Neural progenitor cell (in vitro differentiated cells): ENCODE measurements around the gene CD48. TPM values are rescaled to one million over a fixed set of nuclear protein-coding genes. Genes with fewer than 3 reads are reported as not detected.

Source experiments
- DNase-seq: peaks from one replicate; pipeline ENCODE4 v3.0.0-alpha.2; 2016; ENCODE audit warnings: low spot score
- H2AFZ ChIP-seq: fragments of 200-600 bp; sonication (generic); replicated peaks from 2 replicates; pipeline ENCODE4 v1.6.1; 2016; ENCODE audit warnings: antibody characterized with exemption
- H3F3A ChIP-seq: fragments of 200-600 bp; sonication (generic); 2 replicates; pipeline ENCODE4 v1.6.1; 2016; ENCODE audit warnings: antibody characterized with exemption, low read depth
- H3K27ac ChIP-seq: fragments of 200-600 bp; sonication (generic); 2 replicates; pipeline ENCODE4 v1.5.1; 2016; ENCODE audit warnings: mild to moderate bottlenecking
- H3K27me3 ChIP-seq: fragments of 200-600 bp; sonication (generic); 2 replicates; pipeline ENCODE4 v1.6.1; 2016; ENCODE audit warnings: mild to moderate bottlenecking, moderate library complexity
- H3K36me3 ChIP-seq: fragments of 200-600 bp; sonication (generic); 2 replicates; pipeline ENCODE4 v1.5.1; 2016
- H3K4me1 ChIP-seq: fragments of 200-600 bp; sonication (generic); 2 replicates; pipeline ENCODE4 v1.6.1; 2016; ENCODE audit warnings: mixed run types
- H3K4me2 ChIP-seq: fragments of 200-600 bp; sonication (generic); 2 replicates; pipeline ENCODE4 v1.6.1; 2016
- H3K4me3 ChIP-seq: fragments of 200-600 bp; sonication (generic); 2 replicates; pipeline ENCODE4 v1.5.1; 2016
- H3K79me2 ChIP-seq: fragments of 200-600 bp; sonication (generic); 2 replicates; pipeline ENCODE4 v1.6.1; 2016; ENCODE audit warnings: low read depth
- H3K9ac ChIP-seq: fragments of 200-600 bp; sonication (generic); 2 replicates; pipeline ENCODE4 v1.6.1; 2016
- H3K9me3 ChIP-seq: fragments of 200-600 bp; sonication (generic); 2 replicates; pipeline ENCODE4 v1.5.1; 2016; ENCODE audit warnings: low read depth
- H4K20me1 ChIP-seq: fragments of 200-600 bp; sonication (generic); 2 replicates; pipeline ENCODE4 v1.6.1; 2016; ENCODE audit warnings: low read depth
- H3K27ac Mint-ChIP-seq: 3 replicates; pipeline ENCODE4 v1.8.0; 2021; ENCODE audit warnings: mixed read lengths
- H3K27me3 Mint-ChIP-seq: 2 replicates; pipeline ENCODE4 v1.8.0; 2022; ENCODE audit warnings: low read depth, mild to moderate bottlenecking, inconsistent platforms, moderate library complexity, mixed read lengths; ENCODE audit not compliant: insufficient read depth
- H3K36me3 Mint-ChIP-seq: 3 replicates; pipeline ENCODE4 v1.8.0; 2021; ENCODE audit warnings: mixed read lengths
- H3K4me1 Mint-ChIP-seq: 3 replicates; pipeline ENCODE4 v1.8.0; 2021; ENCODE audit warnings: mixed read lengths
- H3K4me3 Mint-ChIP-seq: 3 replicates; pipeline ENCODE4 v1.8.0; 2021; ENCODE audit warnings: mild to moderate bottlenecking, moderate library complexity, mixed read lengths
- H3K9me3 Mint-ChIP-seq: 3 replicates; pipeline ENCODE4 v1.8.0; 2020; ENCODE audit warnings: mixed read lengths
- CTCF ChIP-seq: fragments of 200-600 bp; sonication (generic); IDR thresholded peaks from 2 replicates; pipeline ENCODE4 v1.5.1; 2017; ENCODE audit warnings: antibody characterized with exemption, mild to moderate bottlenecking
- EZH2 ChIP-seq: fragments of 200-600 bp; sonication (generic); IDR thresholded peaks from 2 replicates; pipeline ENCODE4 v1.6.1; 2017; ENCODE audit warnings: antibody characterized with exemption, mild to moderate bottlenecking, moderate library complexity
- EZH2phosphoT487 ChIP-seq: fragments of 200-600 bp; sonication (generic); IDR thresholded peaks from 2 replicates; pipeline ENCODE4 v1.6.1; 2017; ENCODE audit warnings: antibody characterized with exemption
- total RNA-seq: library from RNA; depleted of rRNA; stranded (reverse); fragments of >200 nt; gene quantifications from 2 replicates; pipeline ENCODE4 v1.2.3, GENCODE V29; 2015; ENCODE audit warnings: low replicate concordance

CD48 gene
- total RNA-seq, 1 donor from 2014 or later, result not detected

- H3K27me3 ChIP-seq, result no peaks in the 10 kb centered on the region
Observed at GRCh38 chr1:160636076-160636475, 75.5 kb downstream of the CD48 start.

GRCh38 chr1:160634543-160635491 is 76.8 kb downstream of the CD48 start:
- no peak overlapping the region for H3K4me3 ChIP-seq
- Mint-ChIP-seq H3K27ac (peak overlapping the region; percentile 38), H3K9me3 (no peaks in the 10 kb centered on the region), H3K36me3 (no peaks in the 10 kb centered on the region), H3K27me3 (peaks cover 2% of the 10 kb centered on the region), H3K4me1 (peaks cover 3% of the 10 kb centered on the region), H3K4me3 (no peak overlapping the region)
- H3K4me1 ChIP-seq, result no peaks in the 10 kb centered on the region
- H3F3A ChIP-seq, result no peaks in the 10 kb centered on the region
- no peak overlapping the region for H3K27ac ChIP-seq
- no peak for TF ChIP-seq CTCF
- no peak for TF ChIP-seq EZH2
- TF ChIP-seq EZH2phosphoT487, result no peak
- H3K27me3 ChIP-seq, result no peaks in the 10 kb centered on the region
- no peak overlapping the region for H3K4me2 ChIP-seq
- no peaks in the 10 kb centered on the region for H3K79me2 ChIP-seq
- no peak for DNase-seq
- H3K9ac ChIP-seq, result no peak overlapping the region
- no peak overlapping the region for H2AFZ ChIP-seq
- no peaks in the 10 kb centered on the region for H3K9me3 ChIP-seq
- H4K20me1 ChIP-seq, result no peaks in the 10 kb centered on the region
- H3K36me3 ChIP-seq, result no peaks in the 10 kb centered on the region

More at GRCh38 chr1:160636076-160636475, 75.5 kb downstream of the CD48 start:
- Mint-ChIP-seq H3K9me3 (no peaks in the 10 kb centered on the region), H3K36me3 (no peaks in the 10 kb centered on the region), H3K4me1 (no peaks in the 10 kb centered on the region), H3K4me3 (no peak overlapping the region), H3K27me3 (peaks cover 2% of the 10 kb centered on the region), H3K27ac (no peak overlapping the region)
- Histone ChIP-seq H3F3A (no peaks in the 10 kb centered on the region), H3K4me3 (no peak overlapping the region), H3K36me3 (no peaks in the 10 kb centered on the region), H3K79me2 (no peaks in the 10 kb centered on the region), H3K4me1 (no peaks in the 10 kb centered on the region), H3K9me3 (no peaks in the 10 kb centered on the region), H3K9ac (no peak overlapping the region), H3K4me2 (no peak overlapping the region), H4K20me1 (no peaks in the 10 kb centered on the region), H2AFZ (no peak overlapping the region), H3K27ac (no peak overlapping the region)
- no peak for DNase-seq
- TF ChIP-seq EZH2, result no peak
- no peak for TF ChIP-seq CTCF
- no peak for TF ChIP-seq EZH2phosphoT487

- Histone ChIP-seq H3K36me3 (no peaks in the 10 kb centered on the region), H3K9ac (no peak overlapping the region), H3F3A (no peaks in the 10 kb centered on the region), H4K20me1 (no peaks in the 10 kb centered on the region), H2AFZ (no peak overlapping the region), H3K4me2 (no peak overlapping the region), H3K4me3 (no peak overlapping the region), H3K27ac (no peak overlapping the region), H3K79me2 (no peaks in the 10 kb centered on the region), H3K27me3 (no peaks in the 10 kb centered on the region), H3K9me3 (no peaks in the 10 kb centered on the region), H3K4me1 (no peaks in the 10 kb centered on the region)
- no peak overlapping the region for H3K27ac Mint-ChIP-seq
- H3K9me3 Mint-ChIP-seq, result no peaks in the 10 kb centered on the region
- H3K4me3 Mint-ChIP-seq, result no peak overlapping the region
- TF ChIP-seq EZH2phosphoT487, result no peak
- no peak for TF ChIP-seq CTCF
- no peak for TF ChIP-seq EZH2
- peaks cover 2% of the 10 kb centered on the region for H3K27me3 Mint-ChIP-seq
- H3K36me3 Mint-ChIP-seq, result no peaks in the 10 kb centered on the region
- DNase-seq, result no peak
- peaks cover 3% of the 10 kb centered on the region for H3K4me1 Mint-ChIP-seq
Observed at GRCh38 chr1:160633330-160633903, 78.2 kb downstream of the CD48 start.
